ENCODE data around the gene SERPINB7.

Gene SERPINB7

GRCh38 chr18:63817441-63818051, 42.3 kb downstream of the SERPINB7 start:
- Histone ChIP-seq H3K9ac (ENCODE audit: insufficient read length, low read depth) (no peak overlapping the region), H3K9me3 (ENCODE audit: insufficient read depth, low read length) (no peaks in the 10 kb centered on the region), H3K4me1 (ENCODE audit: insufficient read depth, insufficient read length) (no peaks in the 10 kb centered on the region), H3K4me3 (ENCODE audit: insufficient read length, low read depth) (no peak overlapping the region), H3K27me3 (ENCODE audit: insufficient read depth, insufficient read length) (no peaks in the 10 kb centered on the region), H3K36me3 (ENCODE audit: insufficient read depth, insufficient read length, low read length) (no peaks in the 10 kb centered on the region)
- DNase-seq (ENCODE audit: low read depth, low spot score): no peak
- TF ChIP-seq SUZ12 (IDR thresholded peaks at IDR 0.05; ENCODE audit: extremely low read depth, insufficient read depth, insufficient read length): no peak
- no peak for TF ChIP-seq YY1 (IDR thresholded peaks at IDR 0.05; ENCODE audit: insufficient read depth, insufficient read length)
- no peak for TF ChIP-seq ZNF274 (IDR thresholded peaks at IDR 0.05; ENCODE audit: low read depth, low read length)

DNA sequence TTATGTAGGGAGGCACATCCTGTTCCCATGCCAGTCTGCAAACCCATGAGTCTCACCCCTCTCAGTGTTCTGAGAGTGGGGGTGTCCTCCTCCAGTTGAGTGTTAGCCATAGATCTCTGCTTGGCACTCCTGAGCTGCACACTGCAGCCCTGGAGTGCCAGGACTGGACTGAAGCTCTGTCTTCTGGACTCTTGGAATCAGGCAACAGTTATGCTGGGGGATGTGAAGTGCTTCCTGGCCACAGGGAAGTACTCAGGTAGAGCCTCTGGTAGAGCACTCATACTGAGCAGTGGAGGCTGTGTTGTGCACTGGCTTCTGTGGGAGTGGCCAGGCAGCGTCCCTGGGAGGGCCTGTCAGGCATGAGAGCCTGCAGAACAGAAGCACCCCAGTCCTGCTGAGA, 43.0 kb downstream of the SERPINB7 start:
- Histone ChIP-seq H3K4me1 (ENCODE audit: insufficient read depth, insufficient read length) (no peaks in the 10 kb centered on the region), H3K4me3 (ENCODE audit: insufficient read length, low read depth) (no peak overlapping the region), H3K9ac (ENCODE audit: insufficient read length, low read depth) (no peak overlapping the region), H3K9me3 (ENCODE audit: insufficient read depth, low read length) (no peaks in the 10 kb centered on the region), H3K36me3 (ENCODE audit: insufficient read depth, insufficient read length, low read length) (no peaks in the 10 kb centered on the region), H3K27me3 (ENCODE audit: insufficient read depth, insufficient read length) (no peaks in the 10 kb centered on the region)
- DNase-seq (ENCODE audit: low read depth, low spot score): no peak
- TF ChIP-seq YY1 (IDR thresholded peaks at IDR 0.05; ENCODE audit: insufficient read depth, insufficient read length): no peak
- no peak for TF ChIP-seq ZNF274 (IDR thresholded peaks at IDR 0.05; ENCODE audit: low read depth, low read length)
- TF ChIP-seq SUZ12 (IDR thresholded peaks at IDR 0.05; ENCODE audit: extremely low read depth, insufficient read depth, insufficient read length): no peak

DNA sequence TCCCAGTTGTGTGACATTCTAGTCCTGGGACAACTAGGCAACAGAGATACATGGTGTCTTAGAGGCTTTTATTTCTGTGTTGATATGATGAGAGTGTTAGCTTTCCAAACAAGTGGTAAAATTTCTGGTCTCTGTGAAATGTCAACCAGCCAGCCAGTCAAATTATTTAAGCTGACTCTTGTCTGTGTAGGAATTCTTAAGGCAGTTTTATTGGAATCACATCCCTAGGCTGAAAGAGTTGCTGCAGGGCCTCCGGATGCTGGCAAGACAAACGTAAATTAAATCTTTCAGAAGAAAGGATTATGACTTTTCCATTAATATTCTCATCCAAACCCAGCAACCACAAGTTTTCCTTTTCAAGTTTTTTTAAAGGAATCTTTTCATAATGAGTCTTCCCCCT, 44.6 kb downstream of the SERPINB7 start:
- H3K9me3 ChIP-seq (ENCODE audit: insufficient read depth, low read length): no peaks in the 10 kb centered on the region
- no peaks in the 10 kb centered on the region for H3K27me3 ChIP-seq (ENCODE audit: insufficient read depth, insufficient read length)
- no peaks in the 10 kb centered on the region for H3K36me3 ChIP-seq (ENCODE audit: insufficient read depth, insufficient read length, low read length)
- H3K9ac ChIP-seq (ENCODE audit: insufficient read length, low read depth): no peak overlapping the region
- no peak overlapping the region for H3K4me3 ChIP-seq (ENCODE audit: insufficient read length, low read depth)
- no peaks in the 10 kb centered on the region for H3K4me1 ChIP-seq (ENCODE audit: insufficient read depth, insufficient read length)
- no peak for DNase-seq (ENCODE audit: low read depth, low spot score)
- TF ChIP-seq SUZ12 (IDR thresholded peaks at IDR 0.05; ENCODE audit: extremely low read depth, insufficient read depth, insufficient read length): no peak
- TF ChIP-seq YY1 (IDR thresholded peaks at IDR 0.05; ENCODE audit: insufficient read depth, insufficient read length): no peak
- TF ChIP-seq ZNF274 (IDR thresholded peaks at IDR 0.05; ENCODE audit: low read depth, low read length): no peak

DNA sequence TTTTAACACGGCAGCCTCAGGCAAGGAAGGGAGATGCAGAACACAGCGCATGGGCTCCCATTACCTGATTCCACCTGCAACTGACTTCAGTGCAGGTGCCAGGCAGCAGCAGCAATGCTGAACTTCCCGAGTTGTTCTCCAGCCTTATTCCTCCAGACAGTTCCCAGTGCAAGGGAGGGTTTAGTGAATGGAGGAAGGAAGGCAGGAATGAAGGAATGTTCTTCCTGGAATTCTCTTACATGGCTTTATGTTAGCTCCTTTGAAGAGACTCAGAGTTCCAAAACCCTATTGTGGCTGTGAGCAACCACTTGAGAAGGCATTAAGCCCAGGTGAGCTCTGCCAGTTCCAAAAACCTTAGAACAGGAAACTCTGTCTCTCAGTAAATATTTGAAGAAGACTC, 45.5 kb downstream of the SERPINB7 start:
- Histone ChIP-seq H3K27me3 (ENCODE audit: insufficient read depth, insufficient read length) (no peaks in the 10 kb centered on the region), H3K9me3 (ENCODE audit: insufficient read depth, low read length) (no peaks in the 10 kb centered on the region), H3K4me1 (ENCODE audit: insufficient read depth, insufficient read length) (no peaks in the 10 kb centered on the region), H3K4me3 (ENCODE audit: insufficient read length, low read depth) (no peak overlapping the region), H3K36me3 (ENCODE audit: insufficient read depth, insufficient read length, low read length) (no peaks in the 10 kb centered on the region), H3K9ac (ENCODE audit: insufficient read length, low read depth) (no peak overlapping the region)
- no peak for TF ChIP-seq ZNF274 (IDR thresholded peaks at IDR 0.05; ENCODE audit: low read depth, low read length)
- no peak for TF ChIP-seq SUZ12 (IDR thresholded peaks at IDR 0.05; ENCODE audit: extremely low read depth, insufficient read depth, insufficient read length)
- no peak for TF ChIP-seq YY1 (IDR thresholded peaks at IDR 0.05; ENCODE audit: insufficient read depth, insufficient read length)
- no peak for DNase-seq (ENCODE audit: low read depth, low spot score)

DNA sequence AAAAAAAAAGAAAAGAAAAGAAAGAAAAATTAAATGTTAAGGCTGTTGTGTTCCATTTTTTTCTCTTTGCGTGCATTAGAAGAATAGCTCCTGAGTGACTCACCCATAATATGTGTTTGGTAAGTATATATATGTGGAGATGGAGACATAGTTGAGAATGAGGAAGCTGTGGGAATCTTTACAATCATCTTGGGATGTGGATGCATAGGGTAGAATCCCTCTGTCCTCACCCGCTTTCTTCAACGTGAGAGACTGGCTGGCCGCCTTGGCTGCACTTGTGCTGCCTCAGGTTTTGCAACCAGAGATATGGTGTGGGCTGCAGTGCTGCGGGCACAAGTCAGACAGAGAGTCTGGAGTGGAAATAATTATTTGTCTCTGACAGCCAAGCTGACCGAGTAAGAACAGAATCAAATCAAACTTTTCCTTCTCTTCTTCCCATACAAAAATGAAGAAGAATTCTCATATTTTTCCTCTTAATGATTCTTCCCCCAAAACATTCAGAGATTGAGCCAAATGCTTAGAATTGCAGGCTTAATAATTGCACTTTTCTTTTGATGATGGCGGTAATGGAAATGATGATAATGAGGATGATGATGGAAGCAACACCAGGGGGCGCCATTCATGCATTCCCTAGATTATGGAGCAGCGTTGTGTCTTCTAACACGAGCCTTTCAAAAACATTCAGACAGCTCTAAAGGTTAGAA, 48.5 kb downstream of the SERPINB7 start:
- DNase-seq (ENCODE audit: low read depth, low spot score): no peak
- no peaks in the 10 kb centered on the region for H3K9me3 ChIP-seq (ENCODE audit: insufficient read depth, low read length)
- no peak overlapping the region for H3K4me3 ChIP-seq (ENCODE audit: insufficient read length, low read depth)
- no peak overlapping the region for H3K9ac ChIP-seq (ENCODE audit: insufficient read length, low read depth)
- no peaks in the 10 kb centered on the region for H3K4me1 ChIP-seq (ENCODE audit: insufficient read depth, insufficient read length)
- H3K36me3 ChIP-seq (ENCODE audit: insufficient read depth, insufficient read length, low read length): no peaks in the 10 kb centered on the region
- no peaks in the 10 kb centered on the region for H3K27me3 ChIP-seq (ENCODE audit: insufficient read depth, insufficient read length)
- TF ChIP-seq ZNF274 (IDR thresholded peaks at IDR 0.05; ENCODE audit: low read depth, low read length) (no peak), SUZ12 (IDR thresholded peaks at IDR 0.05; ENCODE audit: extremely low read depth, insufficient read depth, insufficient read length) (no peak), YY1 (IDR thresholded peaks at IDR 0.05; ENCODE audit: insufficient read depth, insufficient read length) (no peak)

DNA sequence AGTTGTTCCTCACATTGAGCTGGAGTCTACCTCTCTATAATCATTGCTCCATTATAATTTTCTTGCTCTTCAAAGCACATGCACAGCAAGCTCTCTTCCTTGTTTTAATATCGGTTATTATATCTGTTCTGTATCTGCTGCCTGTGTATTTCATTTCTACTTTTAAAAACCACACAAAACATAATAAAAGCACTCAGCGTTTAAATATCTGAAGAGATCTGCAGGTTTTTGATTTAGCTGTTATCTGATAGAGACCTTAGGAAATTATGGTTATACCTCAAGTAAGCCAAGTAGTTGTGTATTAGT, 49.0 kb downstream of the SERPINB7 start:
- Histone ChIP-seq H3K9ac (ENCODE audit: insufficient read length, low read depth) (no peak overlapping the region), H3K36me3 (ENCODE audit: insufficient read depth, insufficient read length, low read length) (no peaks in the 10 kb centered on the region), H3K4me1 (ENCODE audit: insufficient read depth, insufficient read length) (no peaks in the 10 kb centered on the region), H3K4me3 (ENCODE audit: insufficient read length, low read depth) (no peak overlapping the region), H3K27me3 (ENCODE audit: insufficient read depth, insufficient read length) (no peaks in the 10 kb centered on the region), H3K9me3 (ENCODE audit: insufficient read depth, low read length) (no peaks in the 10 kb centered on the region)
- no peak for TF ChIP-seq YY1 (IDR thresholded peaks at IDR 0.05; ENCODE audit: insufficient read depth, insufficient read length)
- no peak for TF ChIP-seq SUZ12 (IDR thresholded peaks at IDR 0.05; ENCODE audit: extremely low read depth, insufficient read depth, insufficient read length)
- TF ChIP-seq ZNF274 (IDR thresholded peaks at IDR 0.05; ENCODE audit: low read depth, low read length): no peak
- no peak for DNase-seq (ENCODE audit: low read depth, low spot score)

- no peaks in the 10 kb centered on the region for H3K36me3 ChIP-seq (ENCODE audit: insufficient read depth, insufficient read length, low read length)
- H3K4me3 ChIP-seq (ENCODE audit: insufficient read length, low read depth): no peak overlapping the region
- no peak for TF ChIP-seq SUZ12 (IDR thresholded peaks at IDR 0.05; ENCODE audit: extremely low read depth, insufficient read depth, insufficient read length)
- no peak for TF ChIP-seq YY1 (IDR thresholded peaks at IDR 0.05; ENCODE audit: insufficient read depth, insufficient read length)
- TF ChIP-seq ZNF274 (IDR thresholded peaks at IDR 0.05; ENCODE audit: low read depth, low read length): no peak
- no peak for DNase-seq (ENCODE audit: low read depth, low spot score)
- no peaks in the 10 kb centered on the region for H3K27me3 ChIP-seq (ENCODE audit: insufficient read depth, insufficient read length)
- no peak overlapping the region for H3K9ac ChIP-seq (ENCODE audit: insufficient read length, low read depth)
- no peaks in the 10 kb centered on the region for H3K4me1 ChIP-seq (ENCODE audit: insufficient read depth, insufficient read length)
- H3K9me3 ChIP-seq (ENCODE audit: insufficient read depth, low read length): no peaks in the 10 kb centered on the region
Observed at GRCh38 chr18:63828120-63828519, 52.9 kb downstream of the SERPINB7 start.

Measured in NT2/D1 (cell line).